ENCODE measurements around the gene RAB18.
"Not testable (repeated sequence)": the region's sequence is repeated elsewhere in the genome, so short reads cannot be mapped to it uniquely, and the experiment has no call there.

The RAB18 gene

GRCh38 chr10:27568196-27569175 is 64.4 kb downstream of the RAB18 start:
- Histone ChIP-seq H4K20me1 (ENCODE audit: insufficient read depth) (no peaks in the 10 kb centered on the region), H3K4me3 (IDR thresholded peaks at IDR 0.05; ENCODE audit: insufficient read depth, low read depth, low read length) (no peak overlapping the region), H3K4me1 (ENCODE audit: low read depth, poor library complexity, severe bottlenecking) (no peaks in the 10 kb centered on the region), H3K9ac (no peak overlapping the region), H2AFZ (ENCODE audit: low read depth) (no peak overlapping the region), H3K4me2 (no peak overlapping the region), H3K79me2 (ENCODE audit: insufficient read depth, low read depth) (no peaks in the 10 kb centered on the region), H3K36me3 (ENCODE audit: insufficient read depth) (no peaks in the 10 kb centered on the region), H3K27me3 (ENCODE audit: insufficient read depth, low read depth) (no peaks in the 10 kb centered on the region), H3K27ac (no peak overlapping the region)
- no peak for TF ChIP-seq CTCF (conservative IDR thresholded peaks at IDR 0.05; ENCODE audit: low read depth, low read length)

GRCh38 chr10:27569946-27570345 is 65.8 kb downstream of the RAB18 start:
- no peaks in the 10 kb centered on the region for H3K36me3 ChIP-seq (ENCODE audit: insufficient read depth)
- H4K20me1 ChIP-seq (ENCODE audit: insufficient read depth), result no peaks in the 10 kb centered on the region
- no peaks in the 10 kb centered on the region for H3K4me1 ChIP-seq (ENCODE audit: low read depth, poor library complexity, severe bottlenecking)
- no peak overlapping the region for H2AFZ ChIP-seq (ENCODE audit: low read depth)
- no peaks in the 10 kb centered on the region for H3K79me2 ChIP-seq (ENCODE audit: insufficient read depth, low read depth)
- H3K4me3 ChIP-seq (IDR thresholded peaks at IDR 0.05; ENCODE audit: insufficient read depth, low read depth, low read length), result no peak overlapping the region
- H3K27me3 ChIP-seq (ENCODE audit: insufficient read depth, low read depth), result no peaks in the 10 kb centered on the region
- H3K27ac ChIP-seq, result no peak overlapping the region
- H3K4me2 ChIP-seq, result no peak overlapping the region
- TF ChIP-seq CTCF (conservative IDR thresholded peaks at IDR 0.05; ENCODE audit: low read depth, low read length), result no peak
- H3K9ac ChIP-seq, result no peak overlapping the region

GRCh38 chr10:27577038-27577437 is 72.9 kb downstream of the RAB18 start:
- not testable (repeated sequence) for H3K36me3 ChIP-seq (ENCODE audit: insufficient read depth); H3K27me3 ChIP-seq (ENCODE audit: insufficient read depth, low read depth); H3K9ac ChIP-seq; H2AFZ ChIP-seq (ENCODE audit: low read depth); H3K27ac ChIP-seq; H3K4me3 ChIP-seq (IDR thresholded peaks at IDR 0.05; ENCODE audit: insufficient read depth, low read depth, low read length); H3K4me1 ChIP-seq (ENCODE audit: low read depth, poor library complexity, severe bottlenecking); H4K20me1 ChIP-seq (ENCODE audit: insufficient read depth); H3K79me2 ChIP-seq (ENCODE audit: insufficient read depth, low read depth); H3K4me2 ChIP-seq

GRCh38 chr10:27578316-27578715 is 74.2 kb downstream of the RAB18 start:
- no peaks in the 10 kb centered on the region for H3K27me3 ChIP-seq (ENCODE audit: insufficient read depth, low read depth)
- no peak overlapping the region for H3K4me2 ChIP-seq

More at GRCh38 chr10:27578316-27578715, 74.2 kb downstream of the RAB18 start:
- TF ChIP-seq CTCF (conservative IDR thresholded peaks at IDR 0.05; ENCODE audit: low read depth, low read length), result no peak
- Histone ChIP-seq H3K79me2 (ENCODE audit: insufficient read depth, low read depth) (no peaks in the 10 kb centered on the region), H4K20me1 (ENCODE audit: insufficient read depth) (no peaks in the 10 kb centered on the region), H3K27ac (no peak overlapping the region), H3K36me3 (ENCODE audit: insufficient read depth) (no peaks in the 10 kb centered on the region), H3K4me3 (IDR thresholded peaks at IDR 0.05; ENCODE audit: insufficient read depth, low read depth, low read length) (no peak overlapping the region), H2AFZ (ENCODE audit: low read depth) (no peak overlapping the region), H3K9ac (no peak overlapping the region), H3K4me1 (ENCODE audit: low read depth, poor library complexity, severe bottlenecking) (no peaks in the 10 kb centered on the region)
